Liver (tissue), 2 donors: ENCODE measurements around the gene PSTPIP1.

Source experiments
- CTCF ChIP-seq: fragments of 150-350 bp; IDR thresholded peaks from 2 replicates; pipeline ENCODE4 v1.5.1; 2017; ENCODE audit warnings: improper control_type of control experiment, low read depth, low read length; ENCODE audit not compliant: missing input control
- MAX ChIP-seq: IDR thresholded peaks from 2 replicates; pipeline ENCODE4 v1.6.1; 2016; ENCODE audit warnings: antibody characterized with exemption
- REST ChIP-seq: IDR thresholded peaks from 2 replicates; pipeline ENCODE4 v1.6.1; 2016; ENCODE audit warnings: antibody characterized with exemption, mild to moderate bottlenecking
- donor health status: healthy.

- TF ChIP-seq REST (no peak), MAX (no peak), CTCF (no peak)
These were observed 23.1 kb downstream of the PSTPIP1 start for GRCh38 chr15:77017761-77018720.
